Liver (tissue), 9 donors: ENCODE results near the gene EXOC6B. TPM values are rescaled to one million over a fixed set of nuclear protein-coding genes. Genes with fewer than 3 reads are reported as not detected.

Experiments used
- DNase-seq: peaks from one replicate; pipeline ENCODE4 v3.0.0-alpha.2; 2017; ENCODE audit warnings: low spot score
- H3K27ac ChIP-seq, 2 donors: one replicate each; pipeline ENCODE4 v1.7.0; 2013; ENCODE audit warnings: inconsistent platforms in 2 of 2, low read length in 2 of 2, control low read depth in 1 of 2, low read depth in 1 of 2, mild to moderate bottlenecking in 1 of 2
- H3K27me3 ChIP-seq, 4 donors: one replicate each; pipeline versions ENCODE4 v1.6.1 to v1.7.0; 2013; ENCODE audit warnings: low read length in 3 of 4, inconsistent platforms in 1 of 4, mild to moderate bottlenecking in 1 of 4, moderate library complexity in 1 of 4; ENCODE audit not compliant: control insufficient read depth in 4 of 4, insufficient read depth in 4 of 4
- H3K36me3 ChIP-seq, 4 donors: one replicate each; pipeline versions ENCODE4 v1.6.1 to v1.7.0; 2013; ENCODE audit warnings: low read length in 3 of 4, mild to moderate bottlenecking in 3 of 4, low read depth in 1 of 4, moderate library complexity in 1 of 4; ENCODE audit not compliant: control insufficient read depth in 4 of 4, insufficient read depth in 3 of 4
- H3K4me1 ChIP-seq, 4 donors: one replicate each; pipeline versions ENCODE4 v1.6.1 to v1.7.0; 2013; ENCODE audit warnings: low read length in 3 of 4, mild to moderate bottlenecking in 3 of 4, moderate library complexity in 1 of 4; ENCODE audit not compliant: control insufficient read depth in 4 of 4, insufficient read depth in 4 of 4
- H3K4me3 ChIP-seq, 3 donors: one replicate each; pipeline versions ENCODE4 v1.6.1 to v1.7.0; 2013; ENCODE audit warnings: low read length in 3 of 3, control low read depth in 1 of 3, low read depth in 1 of 3, mild to moderate bottlenecking in 1 of 3
- H3K9ac ChIP-seq, 2 donors: one replicate each; pipeline ENCODE4 v1.7.0; 2013; ENCODE audit warnings: low read length in 2 of 2, mild to moderate bottlenecking in 2 of 2, moderate library complexity in 2 of 2, control low read depth in 1 of 2, low read depth in 1 of 2
- H3K9me3 ChIP-seq, 4 donors: one replicate each; pipeline versions ENCODE4 v1.6.1 to v1.7.0; 2013; ENCODE audit warnings: low read length in 3 of 4; ENCODE audit not compliant: control insufficient read depth in 4 of 4
- EGR1 ChIP-seq, 2 donors: IDR thresholded peaks; 2 replicates each; pipeline ENCODE4 v1.6.1; 2016 to 2018; ENCODE audit warnings: antibody characterized with exemption in 2 of 2, low read depth in 2 of 2
- FOXA1 ChIP-seq: IDR thresholded peaks from 2 replicates; pipeline ENCODE4 v1.6.1; 2016; ENCODE audit warnings: antibody characterized with exemption
- FOXA2 ChIP-seq: IDR thresholded peaks from 2 replicates; pipeline ENCODE4 v1.6.1; 2016; ENCODE audit warnings: antibody characterized with exemption
- GABPA ChIP-seq, 2 donors: IDR thresholded peaks in 1 of 2; conservative IDR thresholded peaks in 1 of 2; 2 replicates each; pipeline ENCODE4 v1.6.1; 2016; ENCODE audit warnings: antibody characterized with exemption in 2 of 2, mild to moderate bottlenecking in 1 of 2, moderate library complexity in 1 of 2
- HNF4A ChIP-seq, 2 donors: conservative IDR thresholded peaks; 2 replicates each; pipeline ENCODE4 v1.6.1; 2016; ENCODE audit warnings: antibody characterized with exemption in 2 of 2, mild to moderate bottlenecking in 2 of 2
- HNF4G ChIP-seq: IDR thresholded peaks from 2 replicates; pipeline ENCODE4 v1.6.1; 2016; ENCODE audit warnings: antibody characterized with exemption
- JUND ChIP-seq, 2 donors: IDR thresholded peaks; 2 replicates each; pipeline ENCODE4 v1.6.1; 2016; ENCODE audit warnings: antibody characterized with exemption in 2 of 2
- NR2F2 ChIP-seq: IDR thresholded peaks from 2 replicates; pipeline ENCODE4 v1.6.1; 2016; ENCODE audit warnings: antibody characterized with exemption
- RAD21 ChIP-seq, 2 donors: IDR thresholded peaks; 2 replicates each; pipeline ENCODE4 v1.6.1; 2016; ENCODE audit warnings: antibody characterized with exemption in 2 of 2, mild to moderate bottlenecking in 2 of 2
- REST ChIP-seq: IDR thresholded peaks from 2 replicates; pipeline ENCODE4 v1.6.1; 2016; ENCODE audit warnings: antibody characterized with exemption, mild to moderate bottlenecking
- RXRA ChIP-seq, 2 donors: IDR thresholded peaks; 2 replicates each; pipeline ENCODE4 v1.6.1; 2017 to 2018; ENCODE audit warnings: antibody characterized with exemption in 2 of 2, mild to moderate bottlenecking in 1 of 2
- SP1 ChIP-seq: IDR thresholded peaks from 2 replicates; pipeline ENCODE4 v1.6.1; 2018; ENCODE audit warnings: antibody characterized with exemption, mild to moderate bottlenecking
- TAF1 ChIP-seq: conservative IDR thresholded peaks from 2 replicates; pipeline ENCODE4 v1.6.1; 2016; ENCODE audit warnings: antibody characterized with exemption, mild to moderate bottlenecking
- YY1 ChIP-seq: IDR thresholded peaks from 2 replicates; pipeline ENCODE4 v1.6.1; 2016; ENCODE audit warnings: antibody characterized with exemption, mild to moderate bottlenecking
- WGBS: extraction: QIAGEN DNeasy Blood & Tissue Kit; methylation state at CpG from one replicate; pipeline ENCODE4 v1.1.7; 2013; 5-methylcytosine and 5-hydroxymethylcytosine counted together
- polyA plus RNA-seq, 2 donors: library from polyadenylated mRNA; stranded (reverse) in 1 of 2; unstranded in 1 of 2; fragments of 200-250 nt in 1 of 2; fragments of >200 nt in 1 of 2; fragmentation: Nextera tagmentation in 1 of 2; extraction: Ambion mirVana in 1 of 2; gene quantifications; one replicate each; pipeline versions ENCODE4 v1.2.1 to v1.2.3, GENCODE V29; 2013 to 2015
- total RNA-seq, 2 donors: library from RNA; depleted of rRNA; stranded (reverse); fragments of >200 nt; gene quantifications; one replicate each; pipeline ENCODE4 v1.2.3, GENCODE V29; 2014
- TF ChIP-seq, protein P1 (sequence below): IDR thresholded peaks from 2 replicates; pipeline ENCODE4 v1.6.1; 2016; ENCODE audit warnings: antibody characterized with exemption
- TF ChIP-seq, protein P2 (sequence below): IDR thresholded peaks from 2 replicates; pipeline ENCODE4 v1.6.1; 2016; ENCODE audit warnings: antibody characterized with exemption
- TF ChIP-seq, protein P3 (sequence below): fragments of 150-350 bp; IDR thresholded peaks from 2 replicates; pipeline ENCODE4 v1.5.1; 2017; ENCODE audit warnings: improper control_type of control experiment, low read depth, low read length; ENCODE audit not compliant: missing input control
- donor health status: healthy.
- donor health status: healthy.
- donor health status: healthy.
- donor health status: healthy.
- donor health status: healthy.

The EXOC6B gene
- total and polyA plus RNA-seq, 4 donors, result 1.7 to 9.5 (median 5.5) TPM

GRCh38 chr2:72289283-72289682, 536.5 kb downstream of the EXOC6B start:
- no peak overlapping the region for H3K9ac ChIP-seq
- no peaks in the 10 kb centered on the region for H3K9me3 ChIP-seq
- H3K36me3 ChIP-seq, result no peaks in the 10 kb centered on the region
- H3K27me3 ChIP-seq, result no peaks in the 10 kb centered on the region
- no peak overlapping the region for H3K4me3 ChIP-seq
- H3K27ac ChIP-seq, result no peak overlapping the region
- TF ChIP-seq HNF4G (no peak), RXRA (IDR thresholded peaks at IDR 0.05) (no peak), FOXA1 (no peak), FOXA2 (no peak), YY1 (no peak), EGR1 (IDR thresholded peaks at IDR 0.05; ENCODE audit: low read depth in 2 of 2) (no peak), SP1 (no peak), HNF4A (conservative IDR thresholded peaks at IDR 0.05) (no peak), RAD21 (IDR thresholded peaks at IDR 0.05) (no peak), TAF1 (no peak), REST (no peak), NR2F2 (no peak), GABPA (IDR thresholded peaks at IDR 0.05 in 1 of 2, conservative IDR thresholded peaks at IDR 0.05 in 1 of 2) (no peak), JUND (IDR thresholded peaks at IDR 0.05) (no peak)
- TF ChIP-seq, protein P1, sequence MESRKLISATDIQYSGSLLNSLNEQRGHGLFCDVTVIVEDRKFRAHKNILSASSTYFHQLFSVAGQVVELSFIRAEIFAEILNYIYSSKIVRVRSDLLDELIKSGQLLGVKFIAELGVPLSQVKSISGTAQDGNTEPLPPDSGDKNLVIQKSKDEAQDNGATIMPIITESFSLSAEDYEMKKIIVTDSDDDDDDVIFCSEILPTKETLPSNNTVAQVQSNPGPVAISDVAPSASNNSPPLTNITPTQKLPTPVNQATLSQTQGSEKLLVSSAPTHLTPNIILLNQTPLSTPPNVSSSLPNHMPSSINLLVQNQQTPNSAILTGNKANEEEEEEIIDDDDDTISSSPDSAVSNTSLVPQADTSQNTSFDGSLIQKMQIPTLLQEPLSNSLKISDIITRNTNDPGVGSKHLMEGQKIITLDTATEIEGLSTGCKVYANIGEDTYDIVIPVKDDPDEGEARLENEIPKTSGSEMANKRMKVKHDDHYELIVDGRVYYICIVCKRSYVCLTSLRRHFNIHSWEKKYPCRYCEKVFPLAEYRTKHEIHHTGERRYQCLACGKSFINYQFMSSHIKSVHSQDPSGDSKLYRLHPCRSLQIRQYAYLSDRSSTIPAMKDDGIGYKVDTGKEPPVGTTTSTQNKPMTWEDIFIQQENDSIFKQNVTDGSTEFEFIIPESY, result no peak
- TF ChIP-seq, protein P2, sequence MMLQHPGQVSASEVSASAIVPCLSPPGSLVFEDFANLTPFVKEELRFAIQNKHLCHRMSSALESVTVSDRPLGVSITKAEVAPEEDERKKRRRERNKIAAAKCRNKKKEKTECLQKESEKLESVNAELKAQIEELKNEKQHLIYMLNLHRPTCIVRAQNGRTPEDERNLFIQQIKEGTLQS, result no peak
- no peak for DNase-seq
- 96% methylated on average over 2 of the region's 2 CpGs for WGBS
- no peaks in the 10 kb centered on the region for H3K4me1 ChIP-seq

- Histone ChIP-seq H3K27ac (no peak overlapping the region), H3K9ac (no peak overlapping the region), H3K9me3 (no peaks in the 10 kb centered on the region), H3K4me3 (no peak overlapping the region), H3K27me3 (no peaks in the 10 kb centered on the region), H3K4me1 (no peaks in the 10 kb centered on the region), H3K36me3 (no peaks in the 10 kb centered on the region)
- DNase-seq, result no peak
- TF ChIP-seq FOXA1 (no peak), YY1 (no peak), RXRA (IDR thresholded peaks at IDR 0.05) (no peak)
- TF ChIP-seq, protein P1, result no peak
- TF ChIP-seq, protein P3, sequence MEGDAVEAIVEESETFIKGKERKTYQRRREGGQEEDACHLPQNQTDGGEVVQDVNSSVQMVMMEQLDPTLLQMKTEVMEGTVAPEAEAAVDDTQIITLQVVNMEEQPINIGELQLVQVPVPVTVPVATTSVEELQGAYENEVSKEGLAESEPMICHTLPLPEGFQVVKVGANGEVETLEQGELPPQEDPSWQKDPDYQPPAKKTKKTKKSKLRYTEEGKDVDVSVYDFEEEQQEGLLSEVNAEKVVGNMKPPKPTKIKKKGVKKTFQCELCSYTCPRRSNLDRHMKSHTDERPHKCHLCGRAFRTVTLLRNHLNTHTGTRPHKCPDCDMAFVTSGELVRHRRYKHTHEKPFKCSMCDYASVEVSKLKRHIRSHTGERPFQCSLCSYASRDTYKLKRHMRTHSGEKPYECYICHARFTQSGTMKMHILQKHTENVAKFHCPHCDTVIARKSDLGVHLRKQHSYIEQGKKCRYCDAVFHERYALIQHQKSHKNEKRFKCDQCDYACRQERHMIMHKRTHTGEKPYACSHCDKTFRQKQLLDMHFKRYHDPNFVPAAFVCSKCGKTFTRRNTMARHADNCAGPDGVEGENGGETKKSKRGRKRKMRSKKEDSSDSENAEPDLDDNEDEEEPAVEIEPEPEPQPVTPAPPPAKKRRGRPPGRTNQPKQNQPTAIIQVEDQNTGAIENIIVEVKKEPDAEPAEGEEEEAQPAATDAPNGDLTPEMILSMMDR, result no peak
Measured at GRCh38 chr2:72278046-72278445, 547.8 kb downstream of the EXOC6B start.
